Activated CD4-positive, alpha-beta T cell treated with anti-CD3 and anti-CD28 coated beads for 24 hours (primary cell): ENCODE data around the gene HDAC11.
A peak's percentile ranks its signal among the peaks of the same experiment; 100 is the strongest.
"Not testable (repeated sequence)": the region's sequence is repeated elsewhere in the genome, so short reads cannot be mapped to it uniquely, and the experiment has no call there.

Experiments
- DNase-seq, 2 donors: peaks; one replicate each; pipeline ENCODE4 v3.0.0-alpha.2; 2020; ENCODE audit warnings: low read depth in 2 of 2

The HDAC11 gene, protein sequence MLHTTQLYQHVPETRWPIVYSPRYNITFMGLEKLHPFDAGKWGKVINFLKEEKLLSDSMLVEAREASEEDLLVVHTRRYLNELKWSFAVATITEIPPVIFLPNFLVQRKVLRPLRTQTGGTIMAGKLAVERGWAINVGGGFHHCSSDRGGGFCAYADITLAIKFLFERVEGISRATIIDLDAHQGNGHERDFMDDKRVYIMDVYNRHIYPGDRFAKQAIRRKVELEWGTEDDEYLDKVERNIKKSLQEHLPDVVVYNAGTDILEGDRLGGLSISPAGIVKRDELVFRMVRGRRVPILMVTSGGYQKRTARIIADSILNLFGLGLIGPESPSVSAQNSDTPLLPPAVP

GRCh38 chr3:13479582-13480339, at the start of gene HDAC11:
Gene HDAC11 (plus strand): TSS chr3:13480306. CDS start chr3:13480348, 42 bp downstream.
- peak; percentile 95 to 97 for DNase-seq

- DNase-seq, result not testable (repeated sequence)
Measured at GRCh38 chr3:13430411-13430875, 49.7 kb upstream of the HDAC11 start.

DNA sequence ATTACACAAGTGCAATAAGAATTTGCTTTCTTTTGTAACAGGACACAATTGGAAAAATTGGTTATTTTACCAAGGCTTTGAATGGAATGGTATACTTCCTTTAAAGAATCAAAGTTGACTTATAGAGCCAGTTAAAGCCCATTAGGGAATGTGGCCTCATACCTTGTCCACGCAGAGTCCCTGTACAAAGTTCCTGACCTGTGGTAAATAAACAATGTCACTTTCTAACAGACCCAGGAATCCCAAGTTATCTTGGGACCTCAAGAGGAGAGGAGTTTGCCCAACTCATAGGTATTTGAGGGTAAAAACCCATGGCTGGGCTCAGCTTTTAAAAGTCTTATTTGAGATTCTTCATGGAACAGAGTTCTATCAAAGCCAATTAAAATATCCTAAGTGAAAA, 48.0 kb upstream of the HDAC11 start:
- DNase-seq, result no peak

DNA sequence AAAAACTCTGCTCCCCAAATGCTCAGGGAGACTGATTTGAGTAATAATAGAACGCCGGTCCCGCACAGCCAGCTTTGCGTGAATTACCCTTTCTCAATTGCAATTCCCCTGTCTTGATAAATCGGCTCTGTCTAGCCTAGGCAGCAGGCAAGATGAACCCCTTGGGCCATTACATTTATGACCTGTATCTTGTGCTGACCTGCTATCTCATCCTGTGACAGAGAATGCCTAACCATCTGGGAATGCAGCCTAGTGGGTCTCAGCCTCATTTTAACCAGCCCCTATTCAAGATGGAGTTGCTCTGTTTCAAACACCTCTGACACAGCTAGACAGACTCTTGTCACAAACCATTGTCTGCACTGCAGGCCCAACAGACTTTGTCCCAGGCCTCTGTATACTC, 46.2 kb upstream of the HDAC11 start:
- DNase-seq, result no peak

GRCh38 chr3:13436213-13436612, 43.9 kb upstream of the HDAC11 start:
- DNase-seq, result not testable (repeated sequence)

DNA sequence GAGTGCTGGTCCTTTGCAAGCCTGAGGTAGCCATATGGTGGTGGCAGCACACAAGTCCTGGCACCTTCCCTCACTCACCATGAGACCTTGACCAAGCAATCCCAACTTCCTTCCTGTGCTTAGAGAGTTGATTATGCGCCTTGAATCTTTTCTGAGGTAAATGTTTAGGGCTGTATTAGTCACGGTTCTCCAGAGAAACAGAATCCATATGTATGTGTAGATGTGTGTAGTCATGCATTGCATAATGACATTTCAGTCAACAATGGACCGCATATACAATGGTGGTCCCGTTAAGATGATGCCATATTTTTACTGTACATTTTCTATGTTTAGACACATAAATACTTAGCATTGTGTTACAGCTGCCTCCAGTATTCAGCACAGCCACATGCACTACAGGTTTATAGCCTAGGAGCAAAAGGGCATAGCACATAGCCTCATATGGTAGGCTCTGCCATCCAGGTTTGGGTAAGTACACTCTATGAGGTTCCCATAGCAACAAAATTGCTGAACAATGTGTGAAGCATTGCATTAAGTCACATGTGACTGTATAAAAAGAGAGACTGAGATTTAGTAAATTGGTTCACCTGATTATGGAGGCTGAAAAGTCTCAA, 39.8 kb upstream of the HDAC11 start:
- no peak for DNase-seq

DNA sequence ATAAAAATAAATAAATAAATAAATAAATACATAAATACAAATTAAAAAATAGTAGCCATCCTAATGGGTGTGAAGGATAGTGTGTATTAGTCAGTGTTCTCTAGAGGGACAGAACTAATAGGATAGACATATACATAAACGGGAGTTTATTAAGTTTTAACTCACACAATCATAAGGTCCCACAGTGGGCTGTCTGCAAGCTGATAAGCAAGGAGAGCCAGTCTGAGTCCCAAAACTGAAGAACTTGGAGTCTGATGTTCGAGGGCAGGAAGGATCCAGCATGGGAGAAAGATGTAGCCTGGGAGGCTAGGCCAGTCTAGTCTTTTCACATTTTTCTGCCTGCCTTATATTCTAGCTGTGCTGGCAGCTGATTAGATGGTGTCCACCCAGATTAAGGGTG, 37.2 kb upstream of the HDAC11 start:
- DNase-seq, result not testable (repeated sequence)

DNA sequence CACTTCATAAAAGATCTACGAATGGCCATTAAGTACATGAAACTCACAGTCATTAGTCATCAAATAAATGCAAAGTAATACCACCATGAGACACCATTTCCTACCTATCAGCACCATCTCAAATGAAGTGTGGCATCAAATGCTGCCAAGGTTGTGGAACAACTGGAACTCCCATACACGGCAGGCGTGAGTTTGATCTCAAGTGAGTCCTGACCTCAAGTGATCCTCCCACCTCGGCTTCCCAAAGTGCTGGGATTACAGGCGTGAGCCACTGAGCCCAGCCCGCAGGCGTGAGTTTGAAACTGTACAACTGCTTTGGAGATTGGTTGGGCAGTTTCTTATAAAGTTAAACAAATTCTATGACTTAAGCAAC, 28.8 kb upstream of the HDAC11 start:
- DNase-seq, result no peak

- DNase-seq, result peak in 1 of 2 donors; percentile 29
Measured at GRCh38 chr3:13452490-13453335, 27.4 kb upstream of the HDAC11 start.

DNA sequence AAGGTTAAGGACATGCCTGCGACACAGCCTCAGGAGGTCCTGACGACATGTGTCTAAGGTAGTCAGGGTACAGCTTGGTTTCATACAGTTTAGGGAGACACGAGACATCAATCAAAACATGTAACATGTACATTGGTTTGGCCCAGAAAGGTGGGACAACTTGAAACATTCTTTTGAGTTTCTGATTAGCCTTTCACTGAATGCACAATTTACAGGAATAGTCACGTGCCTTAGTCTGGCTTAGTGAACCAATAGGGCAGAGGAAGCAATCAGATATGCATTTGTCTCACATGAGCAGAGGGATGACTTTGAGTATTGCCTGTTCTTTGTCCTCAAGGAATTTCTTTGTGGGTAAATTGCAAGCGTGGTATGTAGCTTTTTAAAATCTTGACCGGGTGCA, 24.5 kb upstream of the HDAC11 start:
- no peak for DNase-seq

DNA sequence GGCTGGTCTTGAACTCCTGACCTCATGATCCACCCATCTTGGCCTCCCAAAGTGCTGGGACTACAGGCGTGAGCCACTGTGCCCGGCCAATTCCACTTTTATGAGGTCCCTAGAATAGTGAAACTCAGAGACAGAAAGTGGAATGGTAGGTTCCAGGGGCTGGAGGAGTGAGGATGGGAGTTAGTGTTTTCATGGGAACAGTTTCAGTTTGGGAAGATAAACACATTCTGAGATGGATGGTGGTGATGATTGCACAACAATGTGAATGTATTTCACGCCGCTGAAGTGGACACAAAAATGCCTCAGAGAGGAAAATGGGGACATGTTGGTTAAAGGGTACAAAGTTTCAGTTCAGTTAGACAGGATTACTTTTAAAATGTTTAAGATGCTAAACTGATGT, 22.5 kb upstream of the HDAC11 start:
- DNase-seq, result no peak

DNA sequence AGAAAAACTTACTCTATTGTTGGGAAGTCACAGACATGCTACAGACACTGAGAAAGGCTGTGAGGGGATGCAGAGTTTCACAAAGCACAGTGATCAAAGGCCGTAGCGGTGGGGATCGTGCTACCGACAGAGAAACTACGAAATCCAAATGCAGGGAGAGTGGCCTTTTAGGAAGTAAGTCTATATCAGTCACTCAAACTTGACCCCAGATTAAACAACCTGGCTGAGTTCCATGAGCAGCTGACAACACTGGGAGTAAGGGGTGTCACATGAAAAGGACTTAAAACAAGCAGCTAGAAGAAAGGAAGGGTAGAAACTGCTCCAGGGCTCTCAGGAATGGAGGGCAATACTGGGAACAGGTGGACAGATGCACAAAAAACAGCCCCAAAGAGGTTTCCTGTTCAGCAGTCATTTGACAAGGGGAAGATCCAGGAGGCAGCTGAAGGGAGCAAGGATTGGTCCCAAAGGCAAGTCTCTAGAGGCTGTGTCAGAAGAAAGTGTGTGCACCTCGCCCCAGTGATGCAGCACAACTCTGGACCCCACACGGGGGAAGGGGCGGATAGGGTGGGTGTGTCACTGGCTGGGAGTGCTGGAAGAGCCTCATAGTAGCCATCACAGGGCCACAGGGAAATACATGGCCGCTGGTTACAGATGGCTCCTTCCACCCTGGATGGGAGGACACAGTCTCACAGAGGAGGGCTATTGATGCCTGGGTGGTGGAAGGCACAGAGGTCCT, 20.3 kb upstream of the HDAC11 start:
- DNase-seq, result no peak

DNA sequence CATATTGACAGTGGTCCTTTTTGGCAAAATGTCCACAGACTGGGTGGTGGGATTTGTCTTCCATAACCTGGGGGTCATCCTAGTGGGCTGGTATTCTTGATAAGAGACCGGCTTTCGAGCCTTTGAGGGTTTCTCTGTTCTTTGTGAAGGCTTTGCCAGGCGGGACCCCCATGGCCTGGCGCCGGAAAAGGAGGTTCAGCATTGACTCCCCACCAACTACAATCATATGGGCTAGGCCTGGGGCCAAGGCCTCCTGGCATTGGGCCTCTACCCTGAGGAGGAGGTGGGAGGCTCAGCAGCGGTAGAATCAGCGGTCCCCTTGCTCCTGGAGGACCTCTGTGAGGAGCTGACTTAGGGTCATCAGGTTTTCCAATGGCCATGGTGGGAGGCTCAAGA, 19.8 kb upstream of the HDAC11 start:
- DNase-seq, result no peak

DNA sequence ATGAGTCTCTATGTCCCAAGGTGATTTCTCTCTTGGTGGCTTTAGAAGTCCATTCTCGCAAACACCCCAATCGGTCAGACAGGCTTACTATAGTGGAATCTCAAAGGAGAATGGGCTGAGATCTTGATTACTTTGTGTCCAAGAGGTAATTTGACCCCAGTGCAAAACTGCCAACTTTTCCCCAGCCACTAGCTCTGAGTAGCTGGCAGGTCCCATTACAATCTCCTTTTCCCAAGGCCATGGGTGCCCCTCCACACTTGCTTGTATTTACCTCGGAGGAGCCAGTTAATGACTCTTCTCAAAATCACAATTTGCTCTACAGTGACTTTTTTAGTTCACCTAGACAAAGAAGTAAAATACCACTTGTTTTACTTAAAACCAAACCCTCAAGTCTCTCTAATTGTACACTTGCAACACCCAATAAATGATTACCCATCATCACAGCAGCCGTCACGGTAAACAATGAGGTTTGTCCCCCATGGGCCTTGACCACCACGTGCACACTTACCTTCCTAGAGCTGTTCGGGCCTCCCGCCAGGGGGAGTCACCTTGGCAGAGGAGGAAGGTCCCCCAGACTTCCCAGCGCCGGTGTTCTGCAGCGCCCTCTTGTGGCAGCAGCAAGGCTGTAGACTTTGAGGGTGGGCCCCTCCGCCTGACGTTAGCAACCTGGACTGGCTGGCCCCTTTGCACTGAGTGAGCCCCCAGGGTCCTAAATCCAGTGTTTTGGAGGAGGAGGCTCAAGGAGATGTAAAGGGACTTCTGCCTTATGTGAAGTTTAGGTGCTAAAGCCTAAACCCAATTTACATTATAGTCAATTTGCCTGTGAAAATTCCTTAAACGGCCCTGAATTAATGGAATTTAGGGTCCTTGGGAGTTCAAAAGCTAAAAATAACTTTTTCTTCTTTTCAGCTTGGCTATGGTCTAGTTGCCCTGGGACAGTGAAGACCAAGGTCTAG, 18.7 kb upstream of the HDAC11 start:
- DNase-seq, result peak; percentile 50 to 72

- no peak for DNase-seq
Measured at GRCh38 chr3:13462125-13462629, 17.9 kb upstream of the HDAC11 start.

DNA sequence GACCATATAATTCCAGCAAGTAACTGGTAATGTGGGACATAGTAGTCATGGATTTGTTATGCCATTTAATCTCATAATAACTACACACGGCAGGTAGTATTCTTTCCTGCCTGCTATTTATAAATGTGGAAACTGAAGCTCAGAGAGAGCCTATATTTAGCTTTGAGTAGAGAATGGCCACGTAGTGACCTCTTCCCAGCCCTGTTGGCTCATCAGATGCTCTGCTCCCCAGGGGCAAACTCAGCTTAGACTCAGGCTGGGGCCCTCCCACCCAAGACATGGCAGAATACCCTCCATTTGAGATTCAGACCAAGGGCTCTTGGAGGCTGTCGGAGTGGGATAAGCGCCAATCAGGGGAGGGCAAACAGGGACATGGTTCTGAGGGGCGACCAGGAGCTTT, 17.3 kb upstream of the HDAC11 start:
- DNase-seq, result no peak

DNA sequence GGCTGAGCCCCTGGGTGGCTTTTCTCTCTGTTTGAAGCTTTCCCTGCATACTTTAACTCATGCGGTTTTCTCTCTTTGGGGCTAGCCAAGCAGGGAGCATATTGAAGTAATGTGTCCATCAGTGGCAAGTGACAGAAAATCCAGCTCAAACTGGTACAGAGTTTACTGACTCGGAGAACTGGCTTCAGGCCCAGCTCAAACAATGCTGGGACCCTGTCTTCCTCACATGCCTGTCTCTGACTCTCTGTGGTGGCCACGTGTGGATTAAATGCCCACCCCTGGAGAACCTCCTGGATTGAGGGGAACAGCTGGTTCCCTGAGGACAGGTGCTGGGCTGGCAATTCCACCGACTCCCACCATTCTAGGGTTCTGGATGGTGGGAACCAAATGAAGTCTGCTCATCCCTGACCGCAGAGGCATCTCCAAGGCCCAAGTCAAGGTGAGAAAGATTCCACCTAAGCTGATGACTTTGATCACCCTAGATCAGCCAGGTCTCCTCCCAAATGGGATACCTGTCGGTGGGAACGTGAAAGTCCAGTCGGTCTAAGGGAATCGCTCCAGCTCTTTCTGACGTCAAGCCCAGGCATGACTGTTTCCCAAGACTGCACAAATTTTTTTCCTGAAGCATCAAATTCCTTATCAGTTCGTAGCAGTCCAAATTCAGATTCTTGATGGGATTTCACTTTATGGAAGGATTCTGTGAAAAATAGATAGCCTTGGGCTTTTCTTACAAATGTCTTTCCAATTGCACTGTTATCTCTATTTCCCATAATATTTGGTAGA, 16.3 kb upstream of the HDAC11 start:
- DNase-seq, result no peak

DNA sequence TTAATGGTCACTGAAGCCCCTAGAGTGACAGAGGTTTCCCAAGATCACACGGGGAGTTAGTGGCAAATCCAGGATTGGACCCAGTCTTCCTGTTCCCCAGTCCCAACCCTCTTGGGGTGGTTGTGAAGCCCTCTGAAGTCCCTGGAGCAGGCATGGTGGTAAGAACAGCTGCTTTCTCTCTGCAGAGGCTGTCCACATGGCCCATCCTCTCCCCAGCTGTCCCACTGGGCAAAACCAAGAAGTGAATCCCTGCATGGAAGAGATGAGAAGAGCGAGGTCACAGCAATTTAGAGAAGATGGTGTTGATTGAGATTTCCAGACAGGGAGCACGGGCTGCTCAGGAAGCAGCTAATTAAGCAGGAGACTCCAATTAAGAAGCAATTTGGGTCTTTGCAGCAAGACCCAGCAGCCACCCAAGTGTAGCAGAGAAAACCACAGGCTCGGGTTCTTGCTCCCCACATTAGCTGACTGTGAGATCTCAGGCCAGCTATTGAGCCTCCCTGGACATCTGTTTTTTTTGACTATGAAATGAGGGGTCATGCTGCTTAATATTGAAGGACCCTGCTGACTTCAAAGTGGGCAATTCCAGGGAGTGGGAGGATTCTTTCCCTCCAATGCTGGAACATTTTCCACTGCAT, 14.8 kb upstream of the HDAC11 start:
- no peak for DNase-seq
